Lower leg skin (tissue), 4 donors: Measurements from ENCODE around the gene IRAK1. TPM values are rescaled to one million over a fixed set of nuclear protein-coding genes. Genes with fewer than 3 reads are reported as not detected.

ENCODE experiments used
- DNase-seq, 2 donors: peaks; one replicate each; pipeline ENCODE4 v3.0.0-alpha.2; 2019; ENCODE audit warnings: low spot score in 2 of 2
- H3K4me3 ChIP-seq: fragments of 200-600 bp; sonication (generic); 2 replicates; pipeline ENCODE4 v1.5.1; 2017; ENCODE audit warnings: mild to moderate bottlenecking, low read depth; ENCODE audit not compliant: poor library complexity, severe bottlenecking
- POLR2A ChIP-seq, 2 donors: fragments of 450-650 bp; IDR thresholded peaks; one replicate each; pipeline ENCODE4 v1.6.1; 2016 to 2017; ENCODE audit warnings: antibody characterized with exemption in 2 of 2, mild to moderate bottlenecking in 1 of 2, moderate library complexity in 1 of 2
- WGBS, 2 donors: methylation state at CpG; one replicate each; pipeline ENCODE4 v1.1.5; 2018; 5-methylcytosine and 5-hydroxymethylcytosine counted together
- intact Hi-C: fragments of 100-400 bp; cut with DNase I; formaldehyde crosslinking; loops from one replicate; pipeline ENCODE4 v1.15.0; 2023; ENCODE audit warnings: low total_unique reads
- total RNA-seq, 4 donors: library from RNA; depleted of rRNA; stranded (reverse); fragments of >200 nt; gene quantifications; one replicate each; pipeline ENCODE4 v1.1.0, GENCODE V29; 2016
- TF ChIP-seq, protein P1 (sequence below), 3 donors: fragments of 450-650 bp; IDR thresholded peaks; one replicate each; pipeline ENCODE4 v1.5.1; 2016; ENCODE audit warnings: antibody characterized with exemption in 3 of 3, mild to moderate bottlenecking in 3 of 3, moderate library complexity in 2 of 3

The IRAK1 gene
- total RNA-seq, 4 donors from 2014 or later, result 57.5 to 67.4 (median 60.6) TPM

DNA sequence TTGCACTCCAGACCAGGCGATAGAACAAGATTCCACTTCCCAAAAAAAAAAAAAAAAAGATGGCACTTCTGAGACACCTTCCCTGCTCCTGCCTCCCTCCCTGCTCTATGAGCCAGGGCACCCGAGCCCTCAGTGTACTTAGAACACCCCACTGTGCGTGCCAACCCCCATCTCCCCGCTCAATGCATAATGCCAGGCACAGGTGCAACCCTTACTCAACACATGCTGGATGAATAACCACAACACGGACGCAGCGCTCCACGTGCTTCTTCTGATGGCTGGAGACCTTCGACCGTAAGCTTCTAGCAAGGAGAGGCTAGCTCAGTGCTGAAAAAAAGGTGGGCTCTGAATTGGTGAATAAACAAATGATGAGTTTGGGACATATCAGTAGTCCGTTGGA, 19.9 kb upstream of the IRAK1 start:
- no peak for DNase-seq
- H3K4me3 ChIP-seq, result no peak overlapping the region
- WGBS, 2 donors, result 92 to 94% methylated on average over 11 of the region's 11 CpGs
- intact Hi-C loops, result no loop called here
- TF ChIP-seq POLR2A (IDR thresholded peaks at IDR 0.05), result no peak
- TF ChIP-seq, protein P1, sequence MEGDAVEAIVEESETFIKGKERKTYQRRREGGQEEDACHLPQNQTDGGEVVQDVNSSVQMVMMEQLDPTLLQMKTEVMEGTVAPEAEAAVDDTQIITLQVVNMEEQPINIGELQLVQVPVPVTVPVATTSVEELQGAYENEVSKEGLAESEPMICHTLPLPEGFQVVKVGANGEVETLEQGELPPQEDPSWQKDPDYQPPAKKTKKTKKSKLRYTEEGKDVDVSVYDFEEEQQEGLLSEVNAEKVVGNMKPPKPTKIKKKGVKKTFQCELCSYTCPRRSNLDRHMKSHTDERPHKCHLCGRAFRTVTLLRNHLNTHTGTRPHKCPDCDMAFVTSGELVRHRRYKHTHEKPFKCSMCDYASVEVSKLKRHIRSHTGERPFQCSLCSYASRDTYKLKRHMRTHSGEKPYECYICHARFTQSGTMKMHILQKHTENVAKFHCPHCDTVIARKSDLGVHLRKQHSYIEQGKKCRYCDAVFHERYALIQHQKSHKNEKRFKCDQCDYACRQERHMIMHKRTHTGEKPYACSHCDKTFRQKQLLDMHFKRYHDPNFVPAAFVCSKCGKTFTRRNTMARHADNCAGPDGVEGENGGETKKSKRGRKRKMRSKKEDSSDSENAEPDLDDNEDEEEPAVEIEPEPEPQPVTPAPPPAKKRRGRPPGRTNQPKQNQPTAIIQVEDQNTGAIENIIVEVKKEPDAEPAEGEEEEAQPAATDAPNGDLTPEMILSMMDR (IDR thresholded peaks at IDR 0.05), result no peak

DNA sequence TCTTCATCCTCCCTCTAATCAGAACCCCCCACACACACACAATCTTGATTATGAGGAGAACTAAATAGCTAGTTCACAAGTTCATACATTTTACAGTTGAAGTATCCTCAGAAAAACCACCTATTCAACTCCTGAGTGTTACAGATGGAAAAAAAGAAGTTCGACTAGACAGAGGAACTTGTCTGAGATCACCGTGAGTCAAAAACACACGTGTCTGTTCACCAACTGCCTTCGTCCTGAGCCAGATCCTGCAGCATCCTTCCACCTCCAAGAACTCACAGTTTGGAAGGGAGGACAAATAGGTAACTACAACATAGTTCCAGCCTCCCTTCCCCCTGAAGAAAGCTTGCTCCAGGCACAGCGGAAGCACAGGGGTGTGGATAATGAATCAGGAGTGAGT, 19.0 kb upstream of the IRAK1 start:
- 75 to 86% methylated on average over 5 of the region's 5 CpGs for WGBS, 2 donors
- TF ChIP-seq, protein P1 (IDR thresholded peaks at IDR 0.05), result no peak
- TF ChIP-seq POLR2A (IDR thresholded peaks at IDR 0.05), result no peak
- H3K4me3 ChIP-seq, result no peak overlapping the region
- DNase-seq, result no peak
- intact Hi-C loops, result no loop called here

- intact Hi-C loops, result no loop called here
- 76 to 82% methylated on average over 5 of the region's 5 CpGs for WGBS, 2 donors
- TF ChIP-seq POLR2A (IDR thresholded peaks at IDR 0.05), result no peak
- TF ChIP-seq, protein P1 (IDR thresholded peaks at IDR 0.05), result no peak
- no peak for DNase-seq
- H3K4me3 ChIP-seq, result no peak overlapping the region
Observed at GRCh38 chrX:154037754-154038153, 18.1 kb upstream of the IRAK1 start.

DNA sequence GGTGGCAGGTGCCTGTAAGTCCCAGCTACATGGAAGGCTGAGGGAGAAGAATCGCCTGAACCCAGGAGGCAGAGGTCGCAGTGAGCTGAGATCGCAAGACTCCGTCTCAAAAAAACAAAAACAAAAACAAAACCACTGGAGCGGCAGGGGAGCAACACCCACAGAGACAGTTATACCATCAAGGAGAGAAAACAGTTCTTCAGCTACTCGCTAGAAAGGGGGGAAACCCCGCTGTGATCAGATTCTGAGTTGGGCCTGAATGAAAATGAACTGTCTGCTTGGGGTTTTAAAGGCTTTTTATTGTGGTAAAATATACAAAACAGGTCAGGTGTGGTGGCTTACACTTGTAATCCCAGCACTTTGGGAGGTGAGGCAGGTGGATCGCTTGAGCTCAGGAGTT, 16.8 kb upstream of the IRAK1 start:
- no peak for DNase-seq
- intact Hi-C loops, result no loop called here
- H3K4me3 ChIP-seq, result no peak overlapping the region
- TF ChIP-seq POLR2A (IDR thresholded peaks at IDR 0.05), result no peak
- TF ChIP-seq, protein P1 (IDR thresholded peaks at IDR 0.05), result no peak
- WGBS, 2 donors, result 79 to 96% methylated on average over 8 of the region's 8 CpGs

DNA sequence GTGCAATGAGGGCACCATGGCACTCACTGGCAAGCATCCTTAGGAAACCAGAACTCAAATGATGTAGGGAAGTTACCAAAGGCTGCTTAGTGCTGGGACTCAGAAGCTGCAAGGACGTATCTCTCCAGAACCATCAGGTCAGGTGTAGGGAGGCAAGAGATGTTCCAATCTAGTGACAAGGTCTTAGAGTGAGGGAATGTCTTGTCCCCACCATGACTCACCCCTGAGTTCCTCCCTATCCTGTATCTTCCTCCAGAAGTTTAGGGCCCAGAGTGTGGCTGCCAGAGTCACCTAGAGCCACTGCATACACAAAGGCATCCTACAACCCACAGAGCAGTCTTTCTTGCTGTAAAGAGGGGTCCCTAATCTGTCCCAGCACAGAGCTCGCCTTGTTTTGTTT, 14.1 kb upstream of the IRAK1 start:
- no peak for DNase-seq
- no peak overlapping the region for H3K4me3 ChIP-seq
- TF ChIP-seq, protein P1 (IDR thresholded peaks at IDR 0.05), result no peak
- TF ChIP-seq POLR2A (IDR thresholded peaks at IDR 0.05), result no peak
- WGBS, 2 donors, result 80 to 89% methylated on average over 2 of the region's 2 CpGs
- intact Hi-C loops, result no loop called here

GRCh38 chrX:154032653-154033052, 13.0 kb upstream of the IRAK1 start:
- WGBS, 2 donors, result 77 to 80% methylated on average over 8 to 9 of the region's 9 CpGs
- TF ChIP-seq POLR2A (IDR thresholded peaks at IDR 0.05), result no peak
- TF ChIP-seq, protein P1 (IDR thresholded peaks at IDR 0.05), result no peak
- DNase-seq, result no peak
- intact Hi-C loops, result no loop called here
- H3K4me3 ChIP-seq, result no peak overlapping the region
